Inflammatory macrophage treated with lipopolysaccharide for 4 hours (primary cell): ENCODE data around the gene LRAT.

Source experiments
- DNase-seq: peaks from one replicate; pipeline ENCODE4 v3.0.0-alpha.2; 2020

LRAT gene

GRCh38 chr4:154779362-154779947, 35.7 kb downstream of the LRAT start:
- DNase-seq: peak; percentile 4

- DNase-seq: no peak
Measured at GRCh38 chr4:154781126-154781982, 37.6 kb downstream of the LRAT start, which contains the start of gene RBM46. Gene RBM46, plus strand, starts transcription at chr4:154781272. Its CDS starts 15,481 bp downstream, at chr4:154796753.

- no peak for DNase-seq
Measured at GRCh38 chr4:154781983-154782293, 38.1 kb downstream of the LRAT start.
